GM12878 (cell line): ENCODE results near the gene HOXB13.

Experiments
- CREM ChIP-seq: IDR thresholded peaks from 2 replicates; pipeline ENCODE4 v1.6.1; 2014; ENCODE audit warnings: antibody characterized with exemption, low read depth
- EP300 ChIP-seq, 2 experiments: fragments of 150-350 bp in 1 of 2; IDR thresholded peaks; 2 replicates each; pipeline ENCODE4 v1.6.1; 2011 to 2012; ENCODE audit warnings: low read depth in 2 of 2, low read length in 2 of 2, borderline replicate concordance in 1 of 2, improper control_type of control experiment in 1 of 2, inconsistent platforms in 1 of 2; ENCODE audit not compliant: control insufficient read depth in 1 of 2
- NFYA ChIP-seq: IDR thresholded peaks from 2 replicates; pipeline ENCODE4 v1.6.1; 2011; ENCODE audit warnings: low read depth, mild to moderate bottlenecking, low read length, improper control_type of control experiment, borderline replicate concordance
- POLR2A ChIP-seq: IDR thresholded peaks from 2 replicates; pipeline ENCODE4 v1.6.1; 2011; ENCODE audit warnings: low read depth, mild to moderate bottlenecking, low read length
- POLR2AphosphoS5 ChIP-seq: IDR thresholded peaks from 2 replicates; pipeline ENCODE4 v1.6.1; 2011; ENCODE audit warnings: mild to moderate bottlenecking, low read length, inconsistent platforms
- SP1 ChIP-seq: IDR thresholded peaks from one replicate; pipeline ENCODE4 v1.6.1; 2011; ENCODE audit warnings: low read depth, low read length
- STAT1 ChIP-seq: fragments of 450-650 bp; conservative IDR thresholded peaks from 2 replicates; pipeline ENCODE4 v1.6.1; 2014; ENCODE audit warnings: antibody characterized with exemption, mild to moderate bottlenecking
- YY1 ChIP-seq: IDR thresholded peaks from 2 replicates; pipeline ENCODE4 v1.6.1; 2011; ENCODE audit warnings: low read depth, mild to moderate bottlenecking, low read length
- TF ChIP-seq, protein P1 (sequence below), 3 experiments: IDR thresholded peaks in 2 of 3; conservative IDR thresholded peaks in 1 of 3; 2 replicates each; pipeline ENCODE4 v1.5.1; 2011; ENCODE audit warnings: low read depth in 3 of 3, low read length in 3 of 3, mild to moderate bottlenecking in 3 of 3, control low read depth in 2 of 3, moderate library complexity in 2 of 3, inconsistent platforms in 1 of 3, mixed read lengths in 1 of 3; ENCODE audit not compliant: control insufficient read depth in 2 of 3, insufficient read depth in 1 of 3; ENCODE audit errors: extremely low read depth in 1 of 3
- TF ChIP-seq, protein P2 (sequence below): IDR thresholded peaks from 2 replicates; pipeline ENCODE4 v1.6.1; 2012; ENCODE audit warnings: mild to moderate bottlenecking, low read depth, low read length

DNA sequence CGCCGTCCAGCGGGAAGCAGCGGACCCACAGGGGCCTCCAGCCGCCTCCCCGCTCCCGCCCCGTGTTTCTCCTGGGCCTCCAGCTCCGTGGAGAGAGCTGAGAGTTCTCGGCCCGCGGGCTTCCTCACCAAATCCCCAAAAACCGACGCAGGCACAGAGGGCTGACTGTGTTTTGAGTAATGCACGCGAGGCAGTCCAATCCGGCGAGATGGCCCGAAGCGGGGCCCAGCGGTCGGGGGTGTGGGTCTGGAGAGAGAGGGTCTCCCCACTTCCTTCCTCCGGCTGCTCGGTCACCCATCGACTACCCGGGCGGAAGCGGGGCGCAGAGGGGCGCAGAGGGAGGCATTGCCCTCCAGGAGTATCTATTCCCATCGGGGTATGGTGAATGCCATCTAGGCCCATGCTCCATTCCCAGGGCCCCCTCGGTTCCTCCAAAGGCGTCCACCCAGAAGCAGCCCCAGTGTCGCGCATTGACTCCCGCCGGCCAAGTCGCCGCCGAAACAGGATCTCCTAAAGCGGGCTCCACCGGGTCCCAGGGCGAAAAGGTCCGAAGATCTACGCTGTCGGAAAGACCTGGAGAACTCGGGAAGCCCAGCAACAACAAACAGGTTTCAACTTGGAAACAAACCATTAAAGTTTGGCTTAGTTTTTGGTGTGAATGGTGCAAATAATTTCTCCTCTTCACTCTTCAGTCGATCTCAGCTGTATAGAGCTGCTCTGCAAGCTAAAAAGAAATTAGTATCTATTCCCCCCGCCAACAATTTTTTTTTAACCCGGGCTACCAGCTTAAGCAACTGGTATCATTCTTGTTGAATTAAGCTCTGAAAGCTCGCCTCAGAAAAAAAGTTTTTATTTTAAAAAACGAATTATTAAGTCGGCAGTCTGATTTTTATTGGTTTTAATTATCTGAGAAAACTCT lies 19.2 kb upstream of the HOXB13 start:
- no peak for TF ChIP-seq SP1
- TF ChIP-seq, protein P1, sequence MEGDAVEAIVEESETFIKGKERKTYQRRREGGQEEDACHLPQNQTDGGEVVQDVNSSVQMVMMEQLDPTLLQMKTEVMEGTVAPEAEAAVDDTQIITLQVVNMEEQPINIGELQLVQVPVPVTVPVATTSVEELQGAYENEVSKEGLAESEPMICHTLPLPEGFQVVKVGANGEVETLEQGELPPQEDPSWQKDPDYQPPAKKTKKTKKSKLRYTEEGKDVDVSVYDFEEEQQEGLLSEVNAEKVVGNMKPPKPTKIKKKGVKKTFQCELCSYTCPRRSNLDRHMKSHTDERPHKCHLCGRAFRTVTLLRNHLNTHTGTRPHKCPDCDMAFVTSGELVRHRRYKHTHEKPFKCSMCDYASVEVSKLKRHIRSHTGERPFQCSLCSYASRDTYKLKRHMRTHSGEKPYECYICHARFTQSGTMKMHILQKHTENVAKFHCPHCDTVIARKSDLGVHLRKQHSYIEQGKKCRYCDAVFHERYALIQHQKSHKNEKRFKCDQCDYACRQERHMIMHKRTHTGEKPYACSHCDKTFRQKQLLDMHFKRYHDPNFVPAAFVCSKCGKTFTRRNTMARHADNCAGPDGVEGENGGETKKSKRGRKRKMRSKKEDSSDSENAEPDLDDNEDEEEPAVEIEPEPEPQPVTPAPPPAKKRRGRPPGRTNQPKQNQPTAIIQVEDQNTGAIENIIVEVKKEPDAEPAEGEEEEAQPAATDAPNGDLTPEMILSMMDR (IDR thresholded peaks at IDR 0.05 in 2 of 3, conservative IDR thresholded peaks at IDR 0.05 in 1 of 3; ENCODE audit: control insufficient read depth in 2 of 3, extremely low read depth in 1 of 3, insufficient read depth in 1 of 3, low read depth in 3 of 3, low read length in 3 of 3) = no peak
- TF ChIP-seq, protein P2, sequence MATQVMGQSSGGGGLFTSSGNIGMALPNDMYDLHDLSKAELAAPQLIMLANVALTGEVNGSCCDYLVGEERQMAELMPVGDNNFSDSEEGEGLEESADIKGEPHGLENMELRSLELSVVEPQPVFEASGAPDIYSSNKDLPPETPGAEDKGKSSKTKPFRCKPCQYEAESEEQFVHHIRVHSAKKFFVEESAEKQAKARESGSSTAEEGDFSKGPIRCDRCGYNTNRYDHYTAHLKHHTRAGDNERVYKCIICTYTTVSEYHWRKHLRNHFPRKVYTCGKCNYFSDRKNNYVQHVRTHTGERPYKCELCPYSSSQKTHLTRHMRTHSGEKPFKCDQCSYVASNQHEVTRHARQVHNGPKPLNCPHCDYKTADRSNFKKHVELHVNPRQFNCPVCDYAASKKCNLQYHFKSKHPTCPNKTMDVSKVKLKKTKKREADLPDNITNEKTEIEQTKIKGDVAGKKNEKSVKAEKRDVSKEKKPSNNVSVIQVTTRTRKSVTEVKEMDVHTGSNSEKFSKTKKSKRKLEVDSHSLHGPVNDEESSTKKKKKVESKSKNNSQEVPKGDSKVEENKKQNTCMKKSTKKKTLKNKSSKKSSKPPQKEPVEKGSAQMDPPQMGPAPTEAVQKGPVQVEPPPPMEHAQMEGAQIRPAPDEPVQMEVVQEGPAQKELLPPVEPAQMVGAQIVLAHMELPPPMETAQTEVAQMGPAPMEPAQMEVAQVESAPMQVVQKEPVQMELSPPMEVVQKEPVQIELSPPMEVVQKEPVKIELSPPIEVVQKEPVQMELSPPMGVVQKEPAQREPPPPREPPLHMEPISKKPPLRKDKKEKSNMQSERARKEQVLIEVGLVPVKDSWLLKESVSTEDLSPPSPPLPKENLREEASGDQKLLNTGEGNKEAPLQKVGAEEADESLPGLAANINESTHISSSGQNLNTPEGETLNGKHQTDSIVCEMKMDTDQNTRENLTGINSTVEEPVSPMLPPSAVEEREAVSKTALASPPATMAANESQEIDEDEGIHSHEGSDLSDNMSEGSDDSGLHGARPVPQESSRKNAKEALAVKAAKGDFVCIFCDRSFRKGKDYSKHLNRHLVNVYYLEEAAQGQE = no peak
- no peak for TF ChIP-seq POLR2A
- no peak for TF ChIP-seq POLR2AphosphoS5
- TF ChIP-seq STAT1 = no peak
- no peak for TF ChIP-seq YY1
- TF ChIP-seq EP300 (IDR thresholded peaks at IDR 0.05; ENCODE audit: borderline replicate concordance in 1 of 2, control insufficient read depth in 1 of 2, low read depth in 2 of 2, low read length in 2 of 2) = no peak
- no peak for TF ChIP-seq CREM
- TF ChIP-seq NFYA = no peak
